ENCODE data around the gene ASXL2.
"Not testable (repeated sequence)": the region's sequence is repeated elsewhere in the genome, so short reads cannot be mapped to it uniquely, and the experiment has no call there.

The ASXL2 gene

GRCh38 chr2:25838152-25838756 is 40.0 kb downstream of the ASXL2 start:
- peak; percentile 54 for FAIRE-seq
- no peak for DNase-seq (ENCODE audit: low spot score)

- FAIRE-seq (no peak), DNase-seq (ENCODE audit: low spot score) (no peak)
Observed at GRCh38 chr2:25835906-25836305, 42.4 kb downstream of the ASXL2 start.

GRCh38 chr2:25833566-25833965 is 44.7 kb downstream of the ASXL2 start:
- FAIRE-seq = peak; percentile 88

GRCh38 chr2:25832897-25833296 is 45.4 kb downstream of the ASXL2 start:
- FAIRE-seq = no peak

More at GRCh38 chr2:25833566-25833965, 44.7 kb downstream of the ASXL2 start:
- peak; percentile 63 for DNase-seq (ENCODE audit: low spot score)

GRCh38 chr2:25831746-25832449 is 46.4 kb downstream of the ASXL2 start:
- DNase-seq (ENCODE audit: low spot score) = no peak
- FAIRE-seq = no peak

More at GRCh38 chr2:25832897-25833296, 45.4 kb downstream of the ASXL2 start:
- no peak for DNase-seq (ENCODE audit: low spot score)

GRCh38 chr2:25829828-25830227 is 48.5 kb downstream of the ASXL2 start:
- FAIRE-seq = no peak

GRCh38 chr2:25829377-25829704 is 48.9 kb downstream of the ASXL2 start:
- DNase-seq (ENCODE audit: low spot score) = no peak
- FAIRE-seq = no peak

More at GRCh38 chr2:25829828-25830227, 48.5 kb downstream of the ASXL2 start:
- DNase-seq (ENCODE audit: low spot score) = no peak

- DNase-seq (ENCODE audit: low spot score); FAIRE-seq: not testable (repeated sequence)
Observed at GRCh38 chr2:25828532-25829376, 49.5 kb downstream of the ASXL2 start.

- DNase-seq (ENCODE audit: low spot score) (no peak), FAIRE-seq (no peak)
Observed at GRCh38 chr2:25825238-25825637, 53.0 kb downstream of the ASXL2 start.

- FAIRE-seq (no peak), DNase-seq (ENCODE audit: low spot score) (no peak)
Observed at GRCh38 chr2:25824718-25825117, 53.6 kb downstream of the ASXL2 start.

GRCh38 chr2:25824216-25824615 is 54.1 kb downstream of the ASXL2 start:
- DNase-seq (ENCODE audit: low spot score) = no peak
- peak; percentile 24 for FAIRE-seq

- FAIRE-seq = no peak
- DNase-seq (ENCODE audit: low spot score) = no peak
Observed at GRCh38 chr2:25822190-25823117, 55.8 kb downstream of the ASXL2 start.

- DNase-seq (ENCODE audit: low spot score) (no peak), FAIRE-seq (no peak)
Observed at GRCh38 chr2:25821225-25822056, 56.8 kb downstream of the ASXL2 start.

- FAIRE-seq (no peak), DNase-seq (ENCODE audit: low spot score) (no peak)
Observed at GRCh38 chr2:25819597-25820039, 58.7 kb downstream of the ASXL2 start.

- FAIRE-seq (no peak), DNase-seq (ENCODE audit: low spot score) (no peak)
Observed at GRCh38 chr2:25817630-25818029, 60.7 kb downstream of the ASXL2 start.

- FAIRE-seq (no peak), DNase-seq (ENCODE audit: low spot score) (no peak)
Observed at GRCh38 chr2:25817006-25817405, 61.3 kb downstream of the ASXL2 start.

- FAIRE-seq = no peak
- no peak for DNase-seq (ENCODE audit: low spot score)
Observed at GRCh38 chr2:25816249-25816648, 62.0 kb downstream of the ASXL2 start.

- FAIRE-seq (no peak), DNase-seq (ENCODE audit: low spot score) (no peak)
Observed at GRCh38 chr2:25814681-25815080, 63.6 kb downstream of the ASXL2 start.

GRCh38 chr2:25810428-25810827 is 67.9 kb downstream of the ASXL2 start:
- DNase-seq (ENCODE audit: low spot score) (no peak), FAIRE-seq (no peak)

GRCh38 chr2:25809646-25810045 is 68.6 kb downstream of the ASXL2 start:
- no peak for FAIRE-seq
- no peak for DNase-seq (ENCODE audit: low spot score)

Measured in RCC 7860 (cell line).